H9 (cell line): ENCODE data around the gene PRUNE2. TPM values are rescaled to one million over a fixed set of nuclear protein-coding genes. Genes with fewer than 3 reads are reported as not detected.

Experiments used
- DNase-seq: peaks from one replicate; pipeline ENCODE4 v3.0.0-alpha.2; 2017
- H2AFZ ChIP-seq: one replicate; pipeline ENCODE4 v1.6.1; 2013; ENCODE audit warnings: mild to moderate bottlenecking, low read length, control low read depth, moderate library complexity
- H2AK5ac ChIP-seq: 2 replicates; pipeline ENCODE4 v1.6.1; 2013; ENCODE audit warnings: low read length, control low read depth, mixed read lengths; ENCODE audit not compliant: insufficient read length
- H2BK120ac ChIP-seq: one replicate; pipeline ENCODE4 v1.6.1; 2013; ENCODE audit warnings: low read depth, mild to moderate bottlenecking, low read length, control low read depth, inconsistent platforms; ENCODE audit not compliant: poor library complexity, severe bottlenecking
- H2BK12ac ChIP-seq: 2 replicates; pipeline ENCODE4 v1.6.1; 2013; ENCODE audit warnings: low read length, control low read depth, mixed read lengths, low read depth; ENCODE audit not compliant: insufficient read length
- H2BK15ac ChIP-seq: 2 replicates; pipeline ENCODE4 v1.6.1; 2013; ENCODE audit warnings: low read depth, low read length, control low read depth
- H2BK20ac ChIP-seq: one replicate; pipeline ENCODE4 v1.6.1; 2013; ENCODE audit warnings: low read depth, mild to moderate bottlenecking, low read length, control low read depth, inconsistent platforms; ENCODE audit not compliant: poor library complexity, severe bottlenecking
- H2BK5ac ChIP-seq: 2 replicates; pipeline ENCODE4 v1.6.1; 2013; ENCODE audit warnings: low read length, control low read depth, mixed read lengths; ENCODE audit not compliant: insufficient read length
- H3K14ac ChIP-seq: 2 replicates; pipeline ENCODE4 v1.6.1; 2013; ENCODE audit warnings: low read length, control low read depth; ENCODE audit not compliant: insufficient read depth
- H3K18ac ChIP-seq: 2 replicates; pipeline ENCODE4 v1.6.1; 2013; ENCODE audit warnings: low read depth, mild to moderate bottlenecking, mixed read lengths, low read length, control low read depth; ENCODE audit not compliant: insufficient read length
- H3K23ac ChIP-seq: 2 replicates; pipeline ENCODE4 v1.6.1; 2013; ENCODE audit warnings: low read length, control low read depth, mixed read lengths, low read depth; ENCODE audit not compliant: insufficient read length
- H3K23me2 ChIP-seq: 2 replicates; pipeline ENCODE4 v1.6.1; 2013; ENCODE audit warnings: low read depth, mild to moderate bottlenecking, mixed read lengths, low read length, control low read depth; ENCODE audit not compliant: insufficient read length, poor library complexity, severe bottlenecking
- H3K27ac ChIP-seq: 2 replicates; pipeline ENCODE4 v1.5.1; 2013; ENCODE audit warnings: low read length, control low read depth, mixed read lengths, low read depth; ENCODE audit not compliant: insufficient read length
- H3K27me3 ChIP-seq: 2 replicates; pipeline ENCODE4 v1.6.1; 2013; ENCODE audit warnings: low read length, control low read depth, inconsistent platforms; ENCODE audit not compliant: insufficient read depth
- H3K4ac ChIP-seq: 2 replicates; pipeline ENCODE4 v1.6.1; 2013; ENCODE audit warnings: low read depth, mild to moderate bottlenecking, control low read depth, inconsistent platforms, low read length, moderate library complexity
- H3K4me1 ChIP-seq: 2 replicates; pipeline ENCODE4 v1.6.1; 2013; ENCODE audit warnings: low read length, control low read depth, inconsistent platforms; ENCODE audit not compliant: insufficient read depth
- H3K4me2 ChIP-seq: 2 replicates; pipeline ENCODE4 v1.6.1; 2013; ENCODE audit warnings: low read length, control low read depth, mixed read lengths; ENCODE audit not compliant: insufficient read length, insufficient read depth
- H3K56ac ChIP-seq: 2 replicates; pipeline ENCODE4 v1.6.1; 2013; ENCODE audit warnings: low read depth, mild to moderate bottlenecking, mixed read lengths, low read length, control low read depth; ENCODE audit not compliant: insufficient read length
- H3K79me1 ChIP-seq: 2 replicates; pipeline ENCODE4 v1.6.1; 2013; ENCODE audit warnings: low read depth, mild to moderate bottlenecking, moderate library complexity, low read length, control low read depth, inconsistent platforms; ENCODE audit not compliant: insufficient read depth, poor library complexity, severe bottlenecking
- H3K79me2 ChIP-seq: 2 replicates; pipeline ENCODE4 v1.6.1; 2013; ENCODE audit warnings: low read length, control low read depth, inconsistent platforms; ENCODE audit not compliant: insufficient read depth
- H3K9ac ChIP-seq: 2 replicates; pipeline ENCODE4 v1.6.1; 2013; ENCODE audit warnings: low read length, control low read depth, mixed read lengths; ENCODE audit not compliant: insufficient read length; ENCODE audit errors: extremely low read depth
- H3K9me3 ChIP-seq: one replicate; pipeline ENCODE4 v1.6.1; 2013; ENCODE audit warnings: low read depth, low read length, inconsistent platforms; ENCODE audit not compliant: control insufficient read depth
- H3T11ph ChIP-seq: one replicate; pipeline ENCODE4 v1.6.1; 2013; ENCODE audit warnings: mild to moderate bottlenecking, low read length, control low read depth, inconsistent platforms
- H4K20me1 ChIP-seq: one replicate; pipeline ENCODE4 v1.6.1; 2013; ENCODE audit not compliant: control insufficient read depth, insufficient read length, insufficient read depth
- H4K5ac ChIP-seq: 2 replicates; pipeline ENCODE4 v1.6.1; 2013; ENCODE audit warnings: low read depth, mild to moderate bottlenecking, mixed read lengths, low read length, control low read depth; ENCODE audit not compliant: insufficient read length
- H4K8ac ChIP-seq: replicated peaks from 2 replicates; pipeline ENCODE4 v1.6.1; 2013; ENCODE audit warnings: low read length, control low read depth, mixed read lengths, low read depth; ENCODE audit not compliant: insufficient read length
- H4K91ac ChIP-seq: 2 replicates; pipeline ENCODE4 v1.6.1; 2013; ENCODE audit warnings: low read depth, mild to moderate bottlenecking, moderate library complexity, mixed read lengths, low read length, control low read depth; ENCODE audit not compliant: insufficient read length
- H3K27ac Mint-ChIP-seq, 3 experiments: 2 replicates in 2 of 3; 3 replicates in 1 of 3; pipeline ENCODE4 v1.8.0; 2020 to 2021; ENCODE audit warnings: mixed read lengths in 3 of 3, mild to moderate bottlenecking in 1 of 3, moderate library complexity in 1 of 3
- H3K27me3 Mint-ChIP-seq: 2 replicates; pipeline ENCODE4 v1.8.0; 2021; ENCODE audit warnings: low read depth, mild to moderate bottlenecking, moderate library complexity, mixed read lengths
- H3K36me3 Mint-ChIP-seq, 3 experiments: 2 replicates in 2 of 3; 3 replicates in 1 of 3; pipeline ENCODE4 v1.8.0; 2020 to 2021; ENCODE audit warnings: low read depth in 3 of 3, mixed read lengths in 3 of 3; ENCODE audit not compliant: insufficient read depth in 1 of 3
- H3K4me1 Mint-ChIP-seq, 2 experiments: 2 replicates each; pipeline ENCODE4 v1.8.0; 2020; ENCODE audit warnings: mixed read lengths in 2 of 2
- H3K4me3 Mint-ChIP-seq, 2 experiments: 2 replicates in 1 of 2; 3 replicates in 1 of 2; pipeline ENCODE4 v1.8.0; 2020 to 2021; ENCODE audit warnings: mild to moderate bottlenecking in 2 of 2, mixed read lengths in 2 of 2, moderate library complexity in 1 of 2
- H3K9me3 Mint-ChIP-seq, 2 experiments: 2 replicates in 1 of 2; 3 replicates in 1 of 2; pipeline ENCODE4 v1.8.0; 2020; ENCODE audit warnings: mild to moderate bottlenecking in 2 of 2, mixed read lengths in 2 of 2, moderate library complexity in 1 of 2
- WGBS: extraction: QIAGEN DNeasy Blood & Tissue Kit; methylation state at CpG from one replicate; pipeline ENCODE4 v1.1.7; 2013; ENCODE audit warnings: missing lambda C conversion rate, low lambda C conversion rate, mixed read lengths; ENCODE audit not compliant: insufficient read length; ENCODE audit errors: extremely low coverage; 5-methylcytosine and 5-hydroxymethylcytosine counted together
- total RNA-seq: library from RNA; stranded (reverse); gene quantifications from 2 replicates; pipeline ENCODE4 v1.2.1, GENCODE V29; 2021
- TF ChIP-seq, protein P1 (sequence below): fragments of 200-600 bp; sonication (generic); conservative IDR thresholded peaks from 3 replicates; pipeline ENCODE4 v1.8.0; 2021; ENCODE audit warnings: antibody characterized with exemption, mild to moderate bottlenecking

PRUNE2 gene
- total RNA-seq, 1 experiment from 2014 or later: 12.1 TPM

DNA sequence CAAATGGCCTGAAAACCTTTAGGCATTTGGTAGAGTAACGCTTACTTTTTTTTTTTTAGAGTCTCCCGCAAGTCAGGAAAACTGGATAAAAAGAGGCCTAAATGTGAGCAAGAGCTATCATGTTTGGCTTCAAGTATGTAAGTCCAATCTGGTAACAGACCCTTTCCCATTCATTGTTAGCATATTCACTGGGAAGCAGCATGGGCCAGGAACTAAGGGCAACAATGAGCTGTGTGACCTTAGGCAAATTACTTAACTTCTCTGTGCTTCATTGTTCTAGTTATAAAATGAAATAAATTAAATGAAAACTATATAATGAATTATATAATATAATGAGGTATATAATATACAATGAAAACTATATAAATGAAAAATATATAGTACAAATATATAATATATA, 256.0 kb downstream of the PRUNE2 start:
- H3K4me3 Mint-ChIP-seq: no peak overlapping the region

More for the DNA sequence above, 256.0 kb downstream of the PRUNE2 start:
- no peak overlapping the region for H2BK120ac ChIP-seq
- H2AFZ ChIP-seq: no peak overlapping the region
- no peaks in the 10 kb centered on the region for H3K23me2 ChIP-seq
- no peak overlapping the region for H3K14ac ChIP-seq
- TF ChIP-seq, protein P1, sequence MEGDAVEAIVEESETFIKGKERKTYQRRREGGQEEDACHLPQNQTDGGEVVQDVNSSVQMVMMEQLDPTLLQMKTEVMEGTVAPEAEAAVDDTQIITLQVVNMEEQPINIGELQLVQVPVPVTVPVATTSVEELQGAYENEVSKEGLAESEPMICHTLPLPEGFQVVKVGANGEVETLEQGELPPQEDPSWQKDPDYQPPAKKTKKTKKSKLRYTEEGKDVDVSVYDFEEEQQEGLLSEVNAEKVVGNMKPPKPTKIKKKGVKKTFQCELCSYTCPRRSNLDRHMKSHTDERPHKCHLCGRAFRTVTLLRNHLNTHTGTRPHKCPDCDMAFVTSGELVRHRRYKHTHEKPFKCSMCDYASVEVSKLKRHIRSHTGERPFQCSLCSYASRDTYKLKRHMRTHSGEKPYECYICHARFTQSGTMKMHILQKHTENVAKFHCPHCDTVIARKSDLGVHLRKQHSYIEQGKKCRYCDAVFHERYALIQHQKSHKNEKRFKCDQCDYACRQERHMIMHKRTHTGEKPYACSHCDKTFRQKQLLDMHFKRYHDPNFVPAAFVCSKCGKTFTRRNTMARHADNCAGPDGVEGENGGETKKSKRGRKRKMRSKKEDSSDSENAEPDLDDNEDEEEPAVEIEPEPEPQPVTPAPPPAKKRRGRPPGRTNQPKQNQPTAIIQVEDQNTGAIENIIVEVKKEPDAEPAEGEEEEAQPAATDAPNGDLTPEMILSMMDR: no peak
- H4K5ac ChIP-seq: no peak overlapping the region
- H3K27me3 ChIP-seq: no peaks in the 10 kb centered on the region
- no peak overlapping the region for H2BK5ac ChIP-seq
- H3K9ac ChIP-seq: no peak overlapping the region
- WGBS: no CpG with 5 or more reads among the region's 2 CpGs
- H3K27ac ChIP-seq: no peak overlapping the region
- Mint-ChIP-seq H3K27me3 (no peaks in the 10 kb centered on the region), H3K9me3 (no peaks in the 10 kb centered on the region), H3K4me1 (peaks cover 23% of the 10 kb centered on the region in 2 experiments), H3K36me3 (peaks cover 0 to 1% (median under 1%) of the 10 kb centered on the region in 3 experiments; a peak in 1 of 7 replicates), H3K27ac (no peak overlapping the region)
- H4K20me1 ChIP-seq: no peaks in the 10 kb centered on the region
- DNase-seq: no peak
- no peak overlapping the region for H3K18ac ChIP-seq
- H3T11ph ChIP-seq: no peak overlapping the region
- no peak overlapping the region for H4K8ac ChIP-seq
- H3K56ac ChIP-seq: no peak overlapping the region
- H2BK12ac ChIP-seq: no peak overlapping the region
- H3K4ac ChIP-seq: no peak overlapping the region
- H2AK5ac ChIP-seq: no peak overlapping the region
- no peak overlapping the region for H2BK15ac ChIP-seq
- peaks cover 8% of the 10 kb centered on the region; the same call in 1 of the 2 replicates for H3K4me1 ChIP-seq
- no peaks in the 10 kb centered on the region for H3K9me3 ChIP-seq
- H3K4me2 ChIP-seq: no peak overlapping the region
- H3K23ac ChIP-seq: no peak overlapping the region
- no peak overlapping the region for H4K91ac ChIP-seq
- no peaks in the 10 kb centered on the region for H3K79me2 ChIP-seq
- no peaks in the 10 kb centered on the region for H3K79me1 ChIP-seq
- no peak overlapping the region for H2BK20ac ChIP-seq
